ENCODE measurements around the gene AMER2. TPM values are rescaled to one million over a fixed set of nuclear protein-coding genes. Genes with fewer than 3 reads are reported as not detected.

AMER2 gene
- polyA plus RNA-seq, 1 donor (not counting 4 experiments of a cell fraction or from before 2014, with no cell fraction given), result not detected

- dilution Hi-C loops (cut with MboI; ENCODE audit: extremely low pct_ligation_motif_present, low sequenced_read_pairs), result no loop called here
- Histone ChIP-seq H3K36me3 (ENCODE audit: control insufficient read depth in 2 of 2, extremely low read depth in 1 of 2, insufficient read depth in 2 of 2, low read length in 2 of 2) (no peaks in the 10 kb centered on the region), H3K79me2 (ENCODE audit: control insufficient read depth, insufficient read depth, low read length) (no peaks in the 10 kb centered on the region), H3K4me3 (ENCODE audit: control insufficient read depth in 2 of 3, extremely low read depth in 1 of 3, insufficient read depth in 2 of 3, low read depth in 1 of 3, low read length in 3 of 3) (no peak overlapping the region), H3K9me1 (ENCODE audit: control insufficient read depth, extremely low read depth, insufficient read depth, low read length) (no peaks in the 10 kb centered on the region), H3K27me3 (ENCODE audit: control insufficient read depth, extremely low read depth, insufficient read depth, low read length) (peaks cover 8% of the 10 kb centered on the region), H3K9ac (ENCODE audit: control insufficient read depth, extremely low read depth, insufficient read depth, low read length) (no peak overlapping the region), H2AFZ (ENCODE audit: control insufficient read depth, low read length) (no peak overlapping the region), H3K4me2 (ENCODE audit: control insufficient read depth, extremely low read depth, insufficient read depth, low read depth, low read length) (no peak overlapping the region), H4K20me1 (ENCODE audit: control insufficient read depth, extremely low read depth, insufficient read depth, low read length) (no peaks in the 10 kb centered on the region), H3K9me3 (ENCODE audit: control insufficient read depth, low read depth, low read length) (no peaks in the 10 kb centered on the region), H3K4me1 (ENCODE audit: control insufficient read depth, extremely low read depth, insufficient read depth, low read length) (no peaks in the 10 kb centered on the region), H3K27ac (ENCODE audit: control insufficient read depth, insufficient read depth, low read length) (no peak overlapping the region)
- FAIRE-seq, result no peak
- no peak for DNase-seq (ENCODE audit: low read depth, low spot score)
- no peak for TF ChIP-seq CTCF (optimal IDR thresholded peaks at IDR 0.05 in 1 of 3, IDR thresholded peaks at IDR 0.05 in 1 of 3, conservative IDR thresholded peaks at IDR 0.05 in 1 of 3; ENCODE audit: extremely low read depth in 1 of 3, insufficient read depth in 2 of 3, low read length in 3 of 3)
Observed at GRCh38 chr13:25196971-25197370, 24.9 kb upstream of the AMER2 start.

- dilution Hi-C loops (cut with MboI; ENCODE audit: extremely low pct_ligation_motif_present, low sequenced_read_pairs), result no loop called here
Observed at GRCh38 chr13:25192936-25193335, 20.8 kb upstream of the AMER2 start.

More at GRCh38 chr13:25192936-25193335, 20.8 kb upstream of the AMER2 start:
- Histone ChIP-seq H3K79me2 (ENCODE audit: control insufficient read depth, insufficient read depth, low read length) (no peaks in the 10 kb centered on the region), H2AFZ (ENCODE audit: control insufficient read depth, low read length) (no peak overlapping the region), H3K27me3 (ENCODE audit: control insufficient read depth, extremely low read depth, insufficient read depth, low read length) (peaks cover 8% of the 10 kb centered on the region), H3K27ac (ENCODE audit: control insufficient read depth, insufficient read depth, low read length) (no peak overlapping the region), H3K9me1 (ENCODE audit: control insufficient read depth, extremely low read depth, insufficient read depth, low read length) (no peaks in the 10 kb centered on the region), H3K36me3 (ENCODE audit: control insufficient read depth in 2 of 2, extremely low read depth in 1 of 2, insufficient read depth in 2 of 2, low read length in 2 of 2) (no peaks in the 10 kb centered on the region), H4K20me1 (ENCODE audit: control insufficient read depth, extremely low read depth, insufficient read depth, low read length) (no peaks in the 10 kb centered on the region), H3K9me3 (ENCODE audit: control insufficient read depth, low read depth, low read length) (no peaks in the 10 kb centered on the region), H3K4me3 (ENCODE audit: control insufficient read depth in 2 of 3, extremely low read depth in 1 of 3, insufficient read depth in 2 of 3, low read depth in 1 of 3, low read length in 3 of 3) (no peak overlapping the region), H3K9ac (ENCODE audit: control insufficient read depth, extremely low read depth, insufficient read depth, low read length) (no peak overlapping the region), H3K4me1 (ENCODE audit: control insufficient read depth, extremely low read depth, insufficient read depth, low read length) (no peaks in the 10 kb centered on the region), H3K4me2 (ENCODE audit: control insufficient read depth, extremely low read depth, insufficient read depth, low read depth, low read length) (no peak overlapping the region)
- no peak for FAIRE-seq
- TF ChIP-seq EZH2 (IDR thresholded peaks at IDR 0.05; ENCODE audit: low read length), result no peak
- TF ChIP-seq CTCF (optimal IDR thresholded peaks at IDR 0.05 in 1 of 3, IDR thresholded peaks at IDR 0.05 in 1 of 3, conservative IDR thresholded peaks at IDR 0.05 in 1 of 3; ENCODE audit: extremely low read depth in 1 of 3, insufficient read depth in 2 of 3, low read length in 3 of 3), result no peak
- no peak for DNase-seq (ENCODE audit: low read depth, low spot score)

Measured in keratinocyte (primary cell).